GM19240 (cell line): ENCODE results near the gene CEP85.

Source experiments
- DNase-seq: peaks from one replicate; pipeline ENCODE4 v3.0.0; 2011; ENCODE audit warnings: low spot score; ENCODE audit not compliant: insufficient read length

Gene CEP85

DNA sequence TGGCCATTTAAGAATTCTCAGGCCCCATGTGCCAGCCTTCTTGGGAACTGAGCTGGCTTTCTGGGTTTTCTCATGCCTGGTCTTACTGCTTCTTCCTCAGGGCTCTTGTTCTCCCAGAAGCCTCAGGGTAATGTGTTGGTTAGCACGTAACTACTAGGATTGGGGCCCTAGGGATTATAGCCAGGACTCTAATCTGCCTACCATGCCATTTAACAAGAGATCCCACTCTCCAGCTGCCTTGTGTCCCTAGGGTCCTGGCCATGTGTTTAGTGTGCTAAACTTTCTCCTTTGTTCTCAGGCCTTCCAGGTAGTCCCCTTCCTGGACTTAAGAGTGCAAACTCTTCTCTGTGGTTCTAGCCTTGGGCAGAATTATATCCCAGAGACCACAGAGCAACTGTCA lies 43.7 kb downstream of the CEP85 start:
- DNase-seq = no peak

DNA sequence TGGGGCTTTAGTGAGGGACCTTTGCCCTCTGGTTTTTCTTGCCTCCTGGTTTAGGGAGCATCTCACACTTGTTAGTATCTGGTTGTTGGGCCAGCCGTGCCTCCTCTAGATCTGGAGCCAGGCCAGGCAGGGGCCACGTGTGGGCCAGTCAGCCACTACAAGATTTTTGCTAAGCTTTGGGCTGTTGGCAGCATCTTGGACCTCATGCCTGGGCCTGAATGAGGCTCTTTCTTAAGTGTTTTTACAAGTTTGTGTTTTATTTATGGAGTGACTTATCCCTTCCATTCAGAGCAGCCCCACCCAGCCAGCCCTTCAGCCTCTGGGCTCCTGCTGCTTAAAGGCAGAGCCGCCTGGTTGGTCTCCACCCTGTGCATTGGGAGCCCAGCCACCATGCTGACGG lies 44.3 kb downstream of the CEP85 start:
- DNase-seq = no peak

DNA sequence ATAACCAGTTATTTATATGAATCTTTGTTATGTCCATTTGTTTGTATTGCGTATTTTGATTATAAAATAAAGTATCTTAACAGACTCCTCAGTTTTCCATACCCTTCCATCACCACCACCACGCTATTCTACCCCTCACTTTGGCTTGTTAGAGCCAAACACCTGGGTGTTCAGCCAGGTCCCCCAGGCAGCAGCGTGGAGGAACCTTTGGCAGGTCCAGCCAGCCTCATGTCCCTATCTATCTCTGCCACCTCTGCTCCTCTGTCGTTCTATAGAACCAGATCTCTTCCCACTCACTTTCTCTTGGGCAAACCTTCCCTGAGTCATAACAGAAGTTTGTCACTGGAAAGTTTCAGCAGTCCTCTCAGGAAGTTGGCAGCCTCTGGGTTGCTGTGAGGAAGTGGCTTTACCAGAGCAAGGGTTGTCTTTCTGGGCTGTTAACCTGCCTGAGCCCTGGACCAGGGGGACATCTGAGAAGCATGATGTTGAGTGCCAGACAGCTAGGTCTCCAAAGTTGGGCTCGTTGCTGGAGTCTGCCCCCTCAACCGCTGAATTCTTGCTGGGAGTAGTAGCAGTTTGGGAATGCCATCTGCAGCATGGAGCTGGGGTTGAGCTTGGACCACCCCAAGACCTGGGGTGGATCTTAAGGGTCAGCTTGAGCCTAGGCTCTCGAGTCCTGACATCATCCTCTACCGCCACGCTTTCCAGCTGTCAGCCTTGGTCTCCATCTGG lies 44.9 kb downstream of the CEP85 start:
- no peak for DNase-seq

DNA sequence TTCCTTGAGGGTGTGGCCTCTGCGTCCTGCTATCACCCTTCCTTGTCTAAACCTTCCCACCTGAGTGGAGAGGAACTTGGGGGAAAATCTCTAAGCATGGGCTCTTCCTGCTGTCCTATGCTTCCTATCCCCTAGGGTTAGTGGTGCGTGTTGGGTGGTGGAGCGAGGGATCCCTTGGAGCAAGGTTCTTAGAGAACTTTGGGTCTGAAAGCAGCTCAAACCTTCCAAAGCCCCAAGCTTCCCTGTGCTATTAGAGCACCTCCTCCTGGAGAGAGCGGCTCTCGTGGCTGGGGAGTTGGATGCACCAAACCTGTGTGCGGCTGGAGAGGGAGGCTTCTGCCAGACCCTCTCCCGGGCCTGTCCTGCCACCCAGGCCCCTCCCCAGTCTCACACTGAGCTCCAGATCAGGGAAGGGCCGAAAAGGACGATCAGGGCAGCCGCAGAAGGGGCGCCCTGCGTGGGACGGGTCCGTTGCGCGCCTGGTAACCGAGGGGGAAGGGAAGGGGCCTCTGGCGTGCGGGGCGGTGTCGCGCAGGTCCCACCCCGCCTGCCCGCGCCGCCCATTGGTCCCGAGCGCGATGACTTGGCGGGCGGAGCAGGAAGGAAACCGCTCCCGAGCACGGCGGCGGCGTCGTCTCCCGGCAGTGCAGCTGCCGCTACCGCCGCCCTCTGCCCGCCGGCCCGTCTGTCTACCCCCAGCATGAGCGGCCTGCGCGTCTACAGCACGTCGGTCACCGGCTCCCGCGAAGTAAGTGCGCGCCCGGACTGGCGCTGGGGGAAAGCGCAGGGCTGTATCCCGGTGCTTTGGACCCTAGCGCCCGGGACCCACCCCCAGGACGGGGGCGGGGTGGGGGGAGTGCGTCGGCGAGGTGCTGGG lies 45.7 kb downstream of the CEP85 start, which contains the start of gene SH3BGRL3:
Gene SH3BGRL3, plus strand, starts transcription at position 631 of the 877 bp plus-strand sequence. Its CDS starts 70 bp downstream, at position 701.
- DNase-seq = peak; percentile 70

DNA sequence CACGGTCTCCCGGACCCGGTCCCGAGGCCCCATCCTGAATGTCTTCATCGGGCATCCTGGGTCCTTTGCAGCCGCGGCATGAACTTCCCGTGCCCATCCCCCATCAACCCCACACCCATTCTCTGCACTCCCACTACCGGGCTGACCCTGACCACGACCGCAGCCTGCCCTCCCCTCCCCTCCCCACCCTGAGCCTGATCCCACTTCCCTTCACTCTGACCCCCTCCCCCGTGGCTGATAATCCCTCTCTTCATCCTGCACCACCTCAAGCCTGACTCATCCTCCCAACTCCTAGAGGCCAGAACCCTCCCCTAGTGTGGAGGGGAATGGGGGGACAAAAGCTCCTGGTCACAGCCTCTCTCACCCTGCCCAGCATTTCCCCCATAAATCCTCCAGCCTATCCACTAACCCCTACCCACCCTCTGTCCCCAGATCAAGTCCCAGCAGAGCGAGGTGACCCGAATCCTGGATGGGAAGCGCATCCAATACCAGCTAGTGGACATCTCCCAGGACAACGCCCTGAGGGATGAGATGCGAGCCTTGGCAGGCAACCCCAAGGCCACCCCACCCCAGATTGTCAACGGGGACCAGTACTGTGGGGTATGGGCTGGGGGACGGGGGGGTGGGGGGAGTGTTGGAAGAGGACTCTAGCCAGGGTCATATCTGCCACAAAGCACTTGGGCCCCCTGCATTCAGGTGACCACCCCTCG lies 46.5 kb downstream of the CEP85 start:
- no peak for DNase-seq

DNA sequence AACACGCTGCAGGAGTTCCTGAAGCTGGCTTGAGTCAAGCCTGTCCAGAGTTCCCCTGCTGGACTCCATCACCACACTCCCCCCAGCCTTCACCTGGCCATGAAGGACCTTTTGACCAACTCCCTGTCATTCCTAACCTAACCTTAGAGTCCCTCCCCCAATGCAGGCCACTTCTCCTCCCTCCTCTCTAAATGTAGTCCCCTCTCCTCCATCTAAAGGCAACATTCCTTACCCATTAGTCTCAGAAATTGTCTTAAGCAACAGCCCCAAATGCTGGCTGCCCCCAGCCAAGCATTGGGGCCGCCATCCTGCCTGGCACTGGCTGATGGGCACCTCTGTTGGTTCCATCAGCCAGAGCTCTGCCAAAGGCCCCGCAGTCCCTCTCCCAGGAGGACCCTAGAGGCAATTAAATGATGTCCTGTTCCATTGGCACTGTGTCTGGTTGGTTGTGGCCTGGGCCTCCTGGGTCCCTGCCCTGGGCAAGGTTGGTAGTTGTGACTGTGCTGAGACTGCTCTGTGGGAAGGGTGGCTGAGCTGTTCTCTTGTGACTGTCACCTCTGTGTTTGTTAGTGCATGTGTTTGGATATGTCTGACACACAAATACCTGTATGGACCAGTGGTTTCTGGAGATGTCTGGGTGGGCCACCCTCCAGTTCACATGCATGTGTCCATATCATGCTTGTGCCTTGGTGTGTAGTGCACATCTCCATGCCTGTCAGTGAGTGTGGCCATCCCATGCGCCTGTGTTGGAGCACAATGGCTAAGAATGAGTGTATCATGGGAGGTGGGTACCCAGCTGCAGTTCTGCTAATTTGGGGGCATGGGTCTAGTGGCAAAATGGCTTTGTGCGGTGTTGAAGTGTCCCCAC lies 47.3 kb downstream of the CEP85 start:
- DNase-seq = no peak

DNA sequence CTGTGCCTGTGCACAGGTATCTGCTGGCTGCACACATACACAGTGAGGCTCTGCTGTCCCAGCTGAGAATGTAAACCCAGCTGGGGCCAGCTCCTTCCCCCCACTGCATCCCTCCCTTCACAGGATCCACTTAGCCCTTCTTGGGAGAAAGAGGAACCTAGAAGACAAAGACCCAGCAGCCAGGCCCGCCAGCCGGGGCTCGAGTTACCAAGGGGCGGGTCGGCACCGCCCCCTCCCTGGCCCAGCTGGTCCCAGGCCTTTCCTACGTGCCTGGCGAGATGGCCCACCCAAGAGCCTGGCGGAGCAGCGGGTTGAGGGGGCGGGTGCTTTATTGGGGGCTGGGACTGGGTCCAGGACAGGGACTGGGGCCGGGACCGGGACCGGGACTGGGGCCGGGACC lies 48.0 kb downstream of the CEP85 start:
- no peak for DNase-seq

DNA sequence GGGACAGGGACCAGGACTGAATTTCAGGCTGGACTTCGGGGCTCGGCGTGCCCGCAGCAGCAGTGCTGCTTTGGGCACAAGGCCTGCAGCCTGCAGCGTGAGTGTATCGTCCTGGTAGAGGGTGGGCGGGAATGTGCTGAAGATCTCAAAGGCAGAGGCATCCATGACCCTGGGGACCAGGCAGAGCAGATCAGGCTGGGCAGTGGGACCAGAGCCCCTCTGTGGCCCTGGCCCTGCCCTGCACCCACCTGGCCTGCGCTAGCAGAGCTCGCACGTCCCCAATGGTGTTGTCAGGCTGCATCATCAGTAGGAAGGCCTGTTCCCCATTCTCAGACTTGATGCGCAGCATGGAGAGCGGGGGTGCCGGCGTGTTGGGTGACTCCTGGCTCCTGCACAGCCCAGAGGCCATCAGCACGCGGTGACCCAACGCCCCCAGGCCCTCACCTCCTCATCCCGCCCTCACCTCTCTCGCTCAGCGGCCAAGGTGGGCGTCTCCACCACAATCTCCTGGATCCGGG lies 48.5 kb downstream of the CEP85 start:
- DNase-seq = no peak

DNA sequence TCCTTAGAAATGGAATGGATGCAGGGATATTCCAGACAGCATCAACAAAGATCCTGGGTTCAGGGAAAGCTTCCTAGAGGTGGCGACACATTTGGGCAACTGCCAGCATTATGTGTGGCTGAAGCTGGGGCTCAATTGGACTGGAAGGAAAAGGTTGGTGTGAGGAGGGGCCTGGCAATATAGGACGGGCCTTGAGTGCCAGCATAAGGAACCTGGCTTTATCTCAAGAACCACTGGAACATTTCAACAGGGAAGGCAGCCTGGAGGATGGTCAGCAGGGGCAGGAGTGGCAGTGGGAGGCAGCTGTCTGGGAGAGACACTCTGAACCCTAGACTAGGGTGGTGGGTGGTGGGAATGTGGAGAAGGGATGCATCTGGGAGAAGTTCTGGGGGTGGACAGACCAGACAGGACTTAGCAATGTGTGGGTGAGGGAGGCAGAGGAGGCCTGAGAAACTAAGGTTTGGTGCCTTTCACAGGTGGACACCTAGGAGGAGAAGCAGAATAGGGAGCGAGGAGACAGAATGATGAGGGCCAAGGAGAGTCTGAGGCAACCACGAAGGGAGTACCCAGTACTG lies 49.4 kb downstream of the CEP85 start:
- DNase-seq = no peak

DNA sequence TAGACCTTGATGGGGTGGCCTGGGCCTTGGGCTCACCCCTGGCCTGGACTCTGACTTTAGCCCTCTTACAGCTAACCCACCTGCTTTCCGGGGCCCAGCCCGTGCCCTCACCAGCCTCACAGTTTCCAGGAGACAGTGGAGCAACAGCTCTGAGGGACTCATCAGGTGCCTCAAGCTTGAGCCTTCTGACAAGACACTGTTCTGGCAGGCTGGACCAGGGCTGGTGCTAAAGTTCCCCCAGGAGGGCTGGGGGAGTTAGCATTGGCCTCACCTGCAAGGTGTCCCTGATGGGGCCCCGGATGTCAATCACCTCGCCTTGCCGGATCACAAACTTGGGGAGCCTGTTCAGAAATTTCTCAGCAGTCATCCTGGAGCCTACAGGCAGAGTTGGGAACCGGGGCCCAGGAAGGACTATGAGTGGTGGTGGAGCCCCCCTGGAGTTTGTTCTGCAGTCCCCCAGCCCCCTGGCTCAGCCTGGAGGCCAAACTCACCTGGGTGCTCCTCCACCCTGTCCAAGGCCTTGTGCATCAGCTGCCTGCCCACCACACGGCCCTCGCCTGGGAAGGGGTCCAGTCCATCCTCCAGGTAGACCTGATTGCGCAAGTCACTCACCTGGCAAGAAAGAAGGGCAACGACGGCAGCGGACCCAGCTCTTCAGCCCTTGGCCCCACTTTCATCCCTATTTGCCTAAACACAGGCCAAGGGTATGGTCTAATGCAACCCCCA lies 50.0 kb downstream of the CEP85 start:
- no peak for DNase-seq

DNA sequence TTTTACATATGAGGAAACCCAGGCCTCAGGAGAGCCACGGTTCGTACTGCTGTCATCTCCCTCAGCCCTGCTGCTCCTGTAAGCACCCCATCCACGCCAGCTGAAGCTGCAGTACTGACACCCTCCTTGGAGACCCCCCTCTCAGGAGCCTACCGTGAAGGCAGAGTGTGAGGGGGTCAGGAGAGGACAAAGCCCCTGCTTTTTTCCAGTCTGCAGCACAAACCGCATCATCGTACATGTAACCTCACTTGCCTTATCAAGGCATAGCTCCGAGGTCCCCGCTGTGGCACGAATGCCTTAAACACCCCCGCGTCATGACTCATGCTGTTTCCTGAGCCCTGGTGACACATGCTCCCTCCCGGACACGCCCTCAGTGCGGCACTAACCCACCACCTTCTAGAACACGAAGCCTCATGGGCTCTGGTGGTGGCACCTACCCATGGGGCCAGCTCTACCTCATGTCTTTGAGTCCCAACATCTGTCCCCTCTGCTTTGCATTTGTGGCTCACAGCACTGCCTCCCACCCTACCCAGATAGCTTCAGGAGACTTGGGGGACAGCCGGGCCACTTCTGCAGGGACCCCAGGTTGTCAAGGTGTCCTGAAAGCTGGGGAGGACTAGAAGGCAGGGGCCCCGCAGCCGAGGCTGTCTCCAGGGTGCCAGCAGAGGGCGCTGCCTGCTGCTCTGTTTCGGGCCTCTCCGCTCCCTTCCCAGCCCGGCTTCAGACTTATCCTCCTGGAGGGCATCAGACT lies 50.8 kb downstream of the CEP85 start:
- no peak for DNase-seq

DNA sequence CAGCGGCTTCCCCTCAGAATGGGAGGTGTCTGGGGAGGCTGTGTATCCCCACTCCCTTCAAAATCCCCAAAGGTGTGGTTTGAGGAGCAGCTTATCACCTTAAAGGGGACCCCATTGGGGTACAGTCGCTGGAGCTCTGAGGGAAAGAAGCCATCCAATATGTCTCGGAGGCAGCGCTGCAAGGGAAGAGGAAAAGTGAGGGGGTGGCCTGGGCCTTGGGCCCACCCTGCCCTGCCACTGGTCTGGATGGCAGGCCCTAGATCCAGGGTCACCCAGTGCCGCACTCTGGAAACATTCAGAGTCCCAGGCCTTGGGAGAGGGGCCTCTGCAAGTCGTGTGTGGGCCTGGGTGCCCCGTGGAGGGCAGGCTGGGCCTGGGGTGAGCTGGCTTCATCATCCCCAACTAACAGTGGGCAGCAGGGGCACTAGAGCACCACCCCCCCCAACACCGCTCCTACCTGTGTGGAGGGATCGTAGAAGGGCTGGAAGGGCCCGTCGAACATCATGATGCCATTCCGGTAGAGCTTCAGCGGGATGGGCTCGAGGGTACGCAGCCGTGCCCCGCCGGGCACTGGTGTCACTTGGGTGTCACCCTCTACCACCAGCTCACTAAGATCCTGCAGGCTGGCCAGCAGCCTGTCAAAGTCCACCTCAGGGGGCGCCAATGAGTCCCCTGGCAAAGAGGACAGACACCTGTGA lies 51.5 kb downstream of the CEP85 start:
- no peak for DNase-seq

DNA sequence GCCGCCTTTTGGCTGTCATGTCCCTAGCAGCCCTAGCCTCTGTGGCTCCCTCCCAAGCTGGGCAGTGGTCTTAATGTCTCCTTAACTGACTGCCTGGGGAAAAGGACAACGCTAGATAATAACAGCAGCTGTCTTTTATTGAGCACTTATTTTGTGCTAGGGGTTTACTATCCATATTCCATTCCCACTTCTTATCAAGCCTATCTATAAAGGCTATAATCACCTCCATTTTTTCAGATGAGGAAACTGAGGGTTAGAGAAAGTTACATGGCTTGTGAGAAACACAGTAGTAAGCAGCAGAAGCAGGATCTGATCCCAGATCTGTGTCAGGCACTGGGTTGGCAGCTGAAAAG lies 52.0 kb downstream of the CEP85 start:
- no peak for DNase-seq

DNA sequence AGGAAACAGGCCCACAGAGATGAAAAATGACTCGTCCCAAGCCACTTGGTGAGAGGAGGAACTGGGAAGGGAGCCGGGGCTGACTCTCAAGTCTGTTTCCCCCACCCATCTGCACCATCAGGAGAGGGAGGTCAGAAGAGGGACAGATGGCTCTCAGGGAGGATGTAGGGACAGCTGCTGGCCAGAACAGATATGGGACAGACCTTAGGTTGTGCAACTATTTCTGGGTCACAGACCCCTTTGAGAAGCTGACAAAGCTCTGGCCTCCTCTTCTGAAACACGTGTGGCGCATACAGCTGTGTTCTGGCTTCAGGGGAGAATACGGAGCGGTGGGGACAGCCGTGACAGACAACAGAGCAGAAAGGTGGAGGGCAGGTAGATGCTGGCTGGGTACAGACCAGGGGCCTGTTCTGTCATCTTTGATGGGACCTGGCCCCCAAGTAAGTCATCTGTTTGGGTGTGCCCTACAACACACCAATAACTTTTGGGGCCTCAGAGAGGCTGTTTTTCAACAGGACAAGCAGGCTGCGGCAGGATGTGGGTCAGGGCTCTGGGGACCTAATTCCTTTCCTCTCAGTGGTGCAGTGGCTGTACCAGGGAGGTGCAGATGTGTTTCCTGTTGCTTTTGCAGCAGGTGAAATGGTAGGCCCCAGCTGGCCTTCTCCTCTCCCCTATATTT lies 53.2 kb downstream of the CEP85 start:
- peak; percentile 69 for DNase-seq

DNA sequence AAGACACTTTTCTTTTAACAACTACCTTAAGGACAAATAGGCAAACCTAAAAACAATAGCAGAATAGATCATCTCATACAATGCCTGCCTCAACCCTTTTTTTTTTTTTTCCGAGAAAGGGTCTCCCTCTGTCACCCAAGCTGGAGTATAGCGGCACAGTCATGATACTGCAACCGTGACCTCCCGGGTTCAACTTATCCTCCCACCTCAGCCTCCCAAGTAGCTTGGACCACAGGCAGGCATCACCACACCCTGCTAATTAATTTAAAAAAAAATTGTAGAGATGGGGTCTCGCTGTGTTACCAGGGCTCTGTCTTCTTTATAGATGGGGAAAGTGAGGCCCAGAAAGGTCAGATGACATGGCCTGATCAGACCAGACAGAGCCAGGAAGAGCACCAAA lies 53.8 kb downstream of the CEP85 start:
- no peak for DNase-seq

DNA sequence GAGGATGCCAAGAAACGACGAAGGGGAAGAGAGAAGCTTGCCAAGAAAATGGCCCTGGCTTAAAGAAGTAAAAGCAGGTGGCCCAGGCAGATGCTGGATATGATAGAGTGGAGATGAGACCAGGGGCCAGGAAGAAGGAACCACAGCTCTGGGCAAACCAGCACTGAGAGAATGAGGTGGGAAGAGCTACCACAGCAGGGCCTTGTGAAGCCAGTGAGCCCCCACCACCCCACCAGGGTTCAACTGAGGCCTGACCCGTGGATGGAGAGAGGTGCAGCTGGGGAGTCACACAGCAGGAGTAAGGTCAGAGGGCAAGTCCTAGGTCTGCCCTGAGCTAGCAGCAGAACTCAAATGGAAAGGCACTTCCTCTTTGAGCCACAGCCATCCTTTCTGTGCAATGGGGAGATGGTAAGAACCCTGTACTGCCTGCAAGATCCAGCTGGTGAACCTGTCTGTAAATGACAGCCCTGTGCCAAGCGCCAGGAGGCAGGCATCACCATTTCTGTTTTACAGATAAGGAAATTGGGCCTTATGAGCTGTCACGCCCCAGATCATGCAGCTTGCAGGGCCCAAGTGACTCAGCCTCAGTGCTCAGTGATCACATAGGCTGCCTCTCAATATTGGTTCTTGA lies 54.4 kb downstream of the CEP85 start:
- no peak for DNase-seq
